NCI-H2107 treated with DMSO at 0.1 percent for 48 hours (cell line): Measurements from ENCODE around the gene GDE1.
A peak's percentile ranks its signal among the peaks of the same experiment; 100 is the strongest.

Source experiments
- DNase-seq: peaks from one replicate; lab custom pipeline; 2025; ENCODE audit not compliant: unreplicated experiment; lab: John Stamatoyannopoulos, UW

Gene GDE1

GRCh38 chr16:19524356-19524615, 2.4 kb upstream of the GDE1 start:
- DNase-seq, result no peak

GRCh38 chr16:19523559-19524355, 1.9 kb upstream of the GDE1 start, which contains the start of gene CCP110:
Gene CCP110 (plus strand): TSS chr16:19523942. CDS start chr16:19527882, 3,940 bp downstream.
- DNase-seq, result peak; percentile 92

- DNase-seq, result no peak
These were observed 1.3 kb upstream of the GDE1 start for GRCh38 chr16:19523184-19523558.

GRCh38 chr16:19522760-19523159, 862 bp upstream of the GDE1 start:
- DNase-seq, result no peak

DNA sequence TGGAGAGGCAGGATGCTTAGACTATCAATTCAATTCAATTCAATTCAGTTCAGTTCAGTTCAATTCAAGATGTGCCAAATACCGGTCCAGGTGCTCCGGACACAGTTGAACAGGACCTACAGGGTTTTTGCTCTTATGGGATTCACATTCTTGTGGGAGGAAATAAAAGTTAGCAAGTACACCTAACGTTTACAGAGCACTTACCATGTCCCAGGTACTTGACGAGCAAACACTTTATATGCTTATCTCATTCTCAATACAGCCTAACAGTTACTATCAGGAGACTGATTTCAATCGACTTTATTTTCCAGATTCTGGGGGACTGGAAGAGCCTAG, 467 bp upstream of the GDE1 start:
- DNase-seq, result no peak

DNA sequence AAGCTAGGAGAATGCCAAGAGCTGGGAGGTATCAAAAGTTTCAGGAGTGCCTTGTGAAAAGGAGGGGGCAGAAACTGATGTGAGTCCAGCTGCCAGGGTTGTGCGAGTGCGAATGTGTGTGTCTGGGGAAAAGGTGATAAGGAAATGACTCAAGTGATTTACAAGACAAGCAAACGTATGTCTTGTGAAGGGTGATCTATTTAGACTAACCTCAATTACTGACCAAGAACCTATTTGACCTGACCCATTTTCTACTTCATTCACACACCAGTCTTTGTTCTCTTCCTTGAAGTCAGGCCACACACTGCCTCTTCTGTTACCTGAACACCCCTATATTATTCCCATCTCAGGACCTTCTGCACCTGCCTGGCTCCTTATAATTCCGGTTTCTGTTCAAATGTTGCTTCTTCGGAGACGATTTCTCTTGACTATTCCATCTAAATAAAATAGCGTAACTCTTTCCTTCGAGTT, 1.0 kb downstream of the GDE1 start:
- no peak for DNase-seq

- no peak for DNase-seq
These were observed 3.5 kb downstream of the GDE1 start for GRCh38 chr16:19518388-19518787.

DNA sequence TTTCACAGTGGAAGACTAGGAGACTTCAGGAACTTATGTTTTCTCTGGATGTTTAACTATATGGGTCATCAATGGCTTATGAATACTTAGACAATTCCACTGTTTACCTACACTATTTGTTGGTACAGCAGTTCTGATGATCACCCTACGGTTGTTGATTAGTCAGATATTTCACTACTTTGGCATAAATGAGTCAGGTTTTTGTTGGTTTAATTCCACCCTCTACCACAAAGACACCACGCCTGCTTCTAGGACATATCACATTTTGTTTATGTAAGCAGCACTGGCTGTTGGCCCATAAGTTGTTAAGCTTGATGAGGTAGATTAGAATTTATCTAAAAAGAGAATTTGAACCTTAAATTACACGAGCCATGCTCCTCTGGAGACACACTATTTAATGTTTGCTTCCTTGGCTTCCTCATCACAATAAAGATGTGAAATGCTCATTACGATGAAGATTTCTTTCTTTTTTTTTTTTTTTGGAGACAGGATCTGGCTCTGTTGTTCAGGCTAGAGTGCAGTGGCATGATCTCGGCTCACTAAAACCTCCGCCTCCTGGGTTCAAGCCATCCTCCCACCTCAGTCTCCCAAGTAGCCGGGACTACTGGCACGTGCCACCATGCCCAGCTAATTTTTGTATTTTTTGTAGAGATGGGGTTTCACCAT, 4.3 kb downstream of the GDE1 start:
- no peak for DNase-seq

DNA sequence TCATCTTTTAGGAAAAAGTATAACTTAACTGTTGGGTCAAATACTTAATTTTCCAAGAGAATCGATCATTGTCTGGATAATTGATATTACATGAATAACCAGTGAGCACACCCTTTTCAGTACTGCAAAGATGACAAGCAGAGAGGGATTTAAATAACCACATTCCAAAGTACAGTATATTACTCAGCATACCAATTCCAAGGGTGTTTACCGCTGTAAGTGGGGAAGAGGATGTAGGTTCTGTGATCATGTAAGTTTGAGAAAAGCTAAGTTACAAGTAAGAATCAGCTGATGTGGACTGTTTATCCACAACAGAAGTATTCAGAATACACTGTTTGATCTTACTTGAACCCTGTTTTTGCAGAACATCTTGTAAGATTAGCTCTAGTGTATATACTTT, 6.1 kb downstream of the GDE1 start:
- DNase-seq, result no peak

DNA sequence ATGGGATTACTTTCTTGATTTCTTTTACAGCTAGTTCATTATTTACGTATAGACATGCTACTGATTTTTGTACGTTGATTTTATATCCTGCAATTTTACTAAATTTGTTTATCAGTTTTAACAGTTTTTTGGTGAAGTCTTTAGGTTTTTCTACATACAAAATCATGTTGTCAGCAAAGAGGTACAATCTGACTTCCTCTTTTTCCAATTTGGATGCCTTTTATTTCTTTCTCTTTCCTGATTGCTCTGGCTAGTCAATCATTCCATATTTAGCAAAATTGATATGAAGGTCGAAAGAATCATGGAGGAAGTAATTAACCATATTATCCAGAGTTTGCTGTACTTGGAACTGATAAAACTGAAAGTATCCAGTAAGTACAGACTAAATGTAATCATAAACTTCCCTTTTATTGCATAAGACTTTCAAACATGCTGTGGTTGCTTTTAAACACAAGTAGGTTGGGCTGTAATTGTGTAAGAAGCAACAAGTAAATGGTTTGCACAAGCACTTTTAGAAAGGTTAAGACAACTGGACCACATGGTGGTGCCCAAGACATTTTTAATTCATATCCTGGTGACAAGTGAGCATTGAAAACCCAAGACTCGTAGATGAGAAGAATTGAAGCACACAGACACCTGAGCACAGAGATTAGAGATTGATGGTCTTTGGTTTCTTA, 8.4 kb downstream of the GDE1 start:
- DNase-seq, result no peak

DNA sequence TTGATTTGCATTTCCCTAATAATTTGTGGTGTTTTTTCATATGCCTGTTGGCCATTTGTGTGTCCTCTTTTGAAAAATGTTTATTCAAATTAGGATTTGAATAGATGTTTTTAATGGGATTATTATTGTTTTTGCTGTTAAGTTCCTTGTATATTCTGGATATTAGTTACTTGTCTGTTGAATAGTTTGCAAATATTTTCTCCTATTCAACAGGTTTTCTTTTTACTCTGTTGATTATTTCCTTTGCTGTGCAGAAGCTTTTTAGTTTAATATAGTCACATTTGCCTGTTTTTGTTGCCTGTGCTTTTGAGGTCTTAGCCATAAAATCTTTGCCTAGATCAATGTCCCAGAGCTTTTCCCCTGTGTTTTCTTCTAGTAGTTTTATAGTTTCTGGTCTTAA, 9.6 kb downstream of the GDE1 start:
- DNase-seq, result no peak

DNA sequence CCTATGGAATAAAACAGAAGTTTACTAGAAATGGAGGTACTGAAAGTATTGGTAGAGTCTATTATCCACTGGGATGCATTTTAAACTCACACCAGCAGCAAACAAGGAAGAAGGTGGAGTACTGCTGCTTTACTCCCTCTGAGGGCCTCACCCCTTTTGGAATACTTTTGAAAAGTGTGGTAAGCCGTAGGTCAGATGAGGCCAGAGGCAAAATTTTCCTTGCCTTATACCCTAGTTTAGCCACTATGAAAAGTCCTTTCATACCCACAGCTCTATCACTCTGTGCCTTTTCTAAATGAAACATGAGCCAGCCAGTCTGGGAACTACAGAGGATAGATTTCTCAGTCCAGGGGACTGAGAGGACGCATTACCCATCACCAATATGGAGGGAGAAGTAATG, 14.0 kb downstream of the GDE1 start:
- DNase-seq, result no peak

- no peak for DNase-seq
These were observed 14.9 kb downstream of the GDE1 start for GRCh38 chr16:19506965-19507364.

DNA sequence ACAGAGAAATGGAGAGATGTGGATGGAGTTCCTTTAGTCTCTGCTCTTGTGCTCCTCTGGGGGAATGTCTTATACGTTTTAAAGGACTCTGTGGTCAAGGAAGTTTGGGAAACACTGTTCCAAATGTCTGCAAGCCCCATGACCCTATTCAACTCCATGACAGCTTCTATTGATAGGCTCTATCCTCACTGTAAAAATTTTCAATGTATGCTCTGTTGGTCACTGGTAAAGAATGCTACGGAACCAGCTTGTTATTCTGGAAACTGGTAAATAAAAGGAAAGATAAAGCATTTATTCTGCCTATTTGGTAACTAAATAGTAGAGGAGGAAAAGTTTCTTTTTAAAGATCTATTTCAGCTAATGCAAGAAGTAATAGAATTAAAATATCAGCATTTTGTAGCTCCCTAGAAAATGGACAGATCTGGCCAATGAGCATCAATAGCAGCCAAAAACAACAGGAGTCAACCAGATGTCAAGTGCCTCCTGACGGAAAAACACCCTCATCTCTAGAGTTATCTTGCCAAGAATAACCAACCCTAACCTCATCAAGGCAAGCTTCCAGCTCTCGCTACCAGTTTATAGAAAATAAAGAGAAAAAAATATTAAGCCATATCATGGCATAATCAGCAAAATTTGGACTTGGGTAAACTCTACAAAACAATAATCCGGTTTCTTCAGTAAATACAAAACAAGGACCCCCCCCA, 16.1 kb downstream of the GDE1 start:
- DNase-seq, result no peak

GRCh38 chr16:19503461-19504075, 18.3 kb downstream of the GDE1 start:
- no peak for DNase-seq

GRCh38 chr16:19502395-19503131, 19.3 kb downstream of the GDE1 start:
- no peak for DNase-seq

DNA sequence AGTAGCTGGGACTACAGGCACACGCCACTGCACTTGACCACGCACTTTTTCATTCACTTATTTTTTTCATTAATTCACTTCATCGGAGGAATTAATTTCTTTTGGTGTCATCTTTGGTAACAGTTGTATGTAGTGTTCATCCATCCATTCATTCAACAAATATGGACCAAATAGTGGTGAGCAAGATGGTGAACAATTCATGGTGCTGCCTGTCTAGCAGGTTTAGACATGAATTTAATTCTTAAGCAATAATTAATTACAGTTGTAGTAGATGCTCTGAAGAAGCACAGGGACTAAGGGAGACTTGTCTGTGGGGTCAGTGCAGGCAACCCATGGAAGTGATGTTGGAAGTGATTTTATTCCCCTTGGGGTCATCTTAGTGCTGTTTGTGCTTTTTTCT, 22.4 kb downstream of the GDE1 start:
- DNase-seq, result no peak

- DNase-seq, result no peak
These were observed 22.9 kb downstream of the GDE1 start for GRCh38 chr16:19499006-19499405.

DNA sequence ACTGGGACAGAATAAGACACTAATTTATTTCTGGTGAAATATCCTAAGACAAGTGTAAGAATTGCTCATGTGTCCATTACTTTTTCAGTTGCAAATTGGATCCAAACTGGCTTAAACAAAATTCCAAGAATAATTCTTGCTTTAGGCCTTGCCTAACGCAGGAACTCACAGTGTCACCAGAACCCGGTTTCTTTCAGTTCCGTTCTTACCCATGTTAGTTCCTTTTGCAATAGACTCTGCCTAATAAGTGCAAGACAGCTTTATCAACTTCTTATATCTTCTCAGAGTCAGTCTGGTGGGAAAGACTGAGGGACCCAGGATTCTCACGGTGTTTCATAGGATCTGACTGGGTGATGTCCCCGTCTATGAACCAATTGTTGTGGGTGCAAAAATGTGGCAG, 24.7 kb downstream of the GDE1 start:
- DNase-seq, result no peak

- no peak for DNase-seq
These were observed 31.3 kb downstream of the GDE1 start for GRCh38 chr16:19490619-19491018.

DNA sequence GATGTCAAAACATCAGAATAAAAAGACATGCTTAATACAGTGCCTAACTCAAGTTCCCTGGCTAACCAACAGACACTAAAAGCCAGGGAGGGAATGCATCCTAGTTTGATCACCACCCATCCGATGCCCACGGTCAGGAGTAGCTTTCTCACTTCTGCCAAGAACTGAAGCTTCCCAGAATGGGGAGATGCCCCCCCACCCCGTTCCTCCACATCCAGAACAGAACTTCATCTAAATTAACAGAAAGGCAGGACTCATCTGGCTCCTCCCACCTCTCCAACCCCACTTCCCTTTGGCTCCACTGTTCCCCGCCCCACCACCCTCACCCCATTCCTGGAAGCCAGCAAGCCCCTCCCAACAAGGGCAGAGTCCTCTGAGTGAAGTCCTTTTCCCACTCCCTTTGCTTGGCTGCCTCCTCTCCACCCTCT, 33.7 kb downstream of the GDE1 start:
- DNase-seq, result no peak
